ENCODE measurements around the gene GPC3.

DNA sequence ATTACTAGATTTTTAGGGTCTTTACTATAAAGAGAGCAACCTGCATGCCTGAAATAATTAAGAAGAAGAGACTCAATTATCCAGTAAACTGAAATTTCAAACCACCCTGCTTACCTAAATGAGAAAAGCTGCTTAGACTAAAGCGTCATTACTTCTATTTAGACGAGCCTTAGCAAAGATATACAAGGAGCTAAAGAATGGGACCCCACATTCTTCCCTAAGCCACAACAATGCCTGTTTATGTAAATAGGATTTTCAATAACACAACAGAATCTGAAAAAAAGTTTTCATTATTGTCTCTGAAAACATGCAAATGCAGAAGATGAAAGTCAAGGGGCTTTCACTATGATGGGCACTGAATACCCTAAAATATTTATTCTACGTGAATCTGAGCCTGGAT is 16.2 kb downstream of the GPC3 start:
- TF ChIP-seq, protein P1, sequence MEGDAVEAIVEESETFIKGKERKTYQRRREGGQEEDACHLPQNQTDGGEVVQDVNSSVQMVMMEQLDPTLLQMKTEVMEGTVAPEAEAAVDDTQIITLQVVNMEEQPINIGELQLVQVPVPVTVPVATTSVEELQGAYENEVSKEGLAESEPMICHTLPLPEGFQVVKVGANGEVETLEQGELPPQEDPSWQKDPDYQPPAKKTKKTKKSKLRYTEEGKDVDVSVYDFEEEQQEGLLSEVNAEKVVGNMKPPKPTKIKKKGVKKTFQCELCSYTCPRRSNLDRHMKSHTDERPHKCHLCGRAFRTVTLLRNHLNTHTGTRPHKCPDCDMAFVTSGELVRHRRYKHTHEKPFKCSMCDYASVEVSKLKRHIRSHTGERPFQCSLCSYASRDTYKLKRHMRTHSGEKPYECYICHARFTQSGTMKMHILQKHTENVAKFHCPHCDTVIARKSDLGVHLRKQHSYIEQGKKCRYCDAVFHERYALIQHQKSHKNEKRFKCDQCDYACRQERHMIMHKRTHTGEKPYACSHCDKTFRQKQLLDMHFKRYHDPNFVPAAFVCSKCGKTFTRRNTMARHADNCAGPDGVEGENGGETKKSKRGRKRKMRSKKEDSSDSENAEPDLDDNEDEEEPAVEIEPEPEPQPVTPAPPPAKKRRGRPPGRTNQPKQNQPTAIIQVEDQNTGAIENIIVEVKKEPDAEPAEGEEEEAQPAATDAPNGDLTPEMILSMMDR (conservative IDR thresholded peaks at IDR 0.05 in 1 of 2, IDR thresholded peaks at IDR 0.05 in 1 of 2; ENCODE audit: extremely low read depth in 1 of 2, insufficient read depth in 1 of 2, low read depth in 1 of 2, low read length in 2 of 2), result no peak
- TF ChIP-seq EZH2 (IDR thresholded peaks at IDR 0.05; ENCODE audit: borderline replicate concordance, low read length), result no peak
